ENCODE results near the gene FGFR2.

FGFR2 gene

GRCh38 chr10:121627876-121628581, 29.8 kb upstream of the FGFR2 start:
- Histone ChIP-seq H3K36me3 (ENCODE audit: control insufficient read depth, insufficient read depth, low read length) (no peaks in the 10 kb centered on the region), H3K27me3 (ENCODE audit: control insufficient read depth, insufficient read depth, low read length, poor library complexity, severe bottlenecking) (no peaks in the 10 kb centered on the region), H3K4me1 (ENCODE audit: control insufficient read depth, insufficient read depth, low read length) (no peaks in the 10 kb centered on the region), H3K4me3 (ENCODE audit: insufficient read depth, low read depth, low read length) (no peak overlapping the region), H3K27ac (ENCODE audit: insufficient read depth, low read depth, low read length, poor library complexity, severe bottlenecking) (no peak overlapping the region), H3K9me3 (ENCODE audit: control insufficient read depth, low read length) (no peaks in the 10 kb centered on the region)
- WGBS, 2 experiments = 88 to 89% methylated on average over 15 of the region's 15 CpGs

GRCh38 chr10:121624836-121625486, 26.7 kb upstream of the FGFR2 start:
- 87% methylated on average over 11 of the region's 11 CpGs for WGBS, 2 experiments
- Histone ChIP-seq H3K36me3 (ENCODE audit: control insufficient read depth, insufficient read depth, low read length) (no peaks in the 10 kb centered on the region), H3K4me3 (ENCODE audit: insufficient read depth, low read depth, low read length) (no peak overlapping the region), H3K9me3 (ENCODE audit: control insufficient read depth, low read length) (no peaks in the 10 kb centered on the region), H3K27me3 (ENCODE audit: control insufficient read depth, insufficient read depth, low read length, poor library complexity, severe bottlenecking) (no peaks in the 10 kb centered on the region), H3K4me1 (ENCODE audit: control insufficient read depth, insufficient read depth, low read length) (no peaks in the 10 kb centered on the region), H3K27ac (ENCODE audit: insufficient read depth, low read depth, low read length, poor library complexity, severe bottlenecking) (no peak overlapping the region)

DNA sequence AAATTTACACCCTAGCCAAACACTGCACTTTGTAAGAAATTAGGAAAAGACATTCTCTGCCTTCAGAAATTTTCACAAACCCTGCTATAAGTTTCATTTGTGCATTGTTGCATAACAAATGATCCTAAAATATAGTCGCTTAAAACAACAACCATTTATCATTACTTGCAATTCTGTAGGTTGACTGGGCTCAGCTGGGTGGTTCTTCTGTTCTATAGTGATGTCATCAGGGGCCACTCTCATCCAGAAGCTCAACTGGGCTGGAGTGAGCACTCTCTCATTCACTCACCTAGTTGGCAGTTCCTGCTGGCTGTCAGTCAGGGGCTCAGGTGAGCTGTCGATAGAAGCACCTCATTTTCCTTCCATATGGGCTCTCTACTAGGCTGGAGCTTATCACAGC, 20.7 kb upstream of the FGFR2 start:
- H3K4me3 ChIP-seq (ENCODE audit: insufficient read depth, low read depth, low read length) = no peak overlapping the region
- WGBS, 2 experiments = 87 to 96% methylated on average over 2 of the region's 2 CpGs
- no peaks in the 10 kb centered on the region for H3K36me3 ChIP-seq (ENCODE audit: control insufficient read depth, insufficient read depth, low read length)
- no peaks in the 10 kb centered on the region for H3K27me3 ChIP-seq (ENCODE audit: control insufficient read depth, insufficient read depth, low read length, poor library complexity, severe bottlenecking)
- H3K9me3 ChIP-seq (ENCODE audit: control insufficient read depth, low read length) = no peaks in the 10 kb centered on the region
- no peak overlapping the region for H3K27ac ChIP-seq (ENCODE audit: insufficient read depth, low read depth, low read length, poor library complexity, severe bottlenecking)
- H3K4me1 ChIP-seq (ENCODE audit: control insufficient read depth, insufficient read depth, low read length) = no peaks in the 10 kb centered on the region

DNA sequence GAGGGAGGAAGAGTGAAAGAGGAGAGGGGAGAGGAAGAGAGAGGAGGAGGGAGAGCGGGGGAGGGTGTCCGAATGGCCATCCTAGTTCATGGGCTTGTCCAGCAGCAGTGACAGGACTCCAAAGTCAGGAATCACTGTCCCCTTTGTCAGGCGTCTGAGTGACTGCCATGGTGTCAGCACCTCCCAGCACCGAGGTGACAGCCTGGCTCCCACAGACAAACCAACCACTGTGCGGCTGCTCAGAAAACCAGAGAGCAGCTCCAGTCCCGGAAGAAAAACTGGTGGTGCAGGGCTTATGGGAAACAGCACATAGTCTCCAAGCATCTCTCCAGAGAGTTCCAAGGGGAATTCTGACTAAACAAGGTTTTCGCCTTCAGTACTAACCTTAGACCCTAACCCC, 18.9 kb upstream of the FGFR2 start:
- Histone ChIP-seq H3K27ac (ENCODE audit: insufficient read depth, low read depth, low read length, poor library complexity, severe bottlenecking) (no peak overlapping the region), H3K36me3 (ENCODE audit: control insufficient read depth, insufficient read depth, low read length) (no peaks in the 10 kb centered on the region), H3K4me1 (ENCODE audit: control insufficient read depth, insufficient read depth, low read length) (no peaks in the 10 kb centered on the region), H3K4me3 (ENCODE audit: insufficient read depth, low read depth, low read length) (no peak overlapping the region), H3K27me3 (ENCODE audit: control insufficient read depth, insufficient read depth, low read length, poor library complexity, severe bottlenecking) (no peaks in the 10 kb centered on the region), H3K9me3 (ENCODE audit: control insufficient read depth, low read length) (no peaks in the 10 kb centered on the region)
- WGBS, 2 experiments = 91% methylated on average over 7 of the region's 7 CpGs

- H3K4me3 ChIP-seq (ENCODE audit: insufficient read depth, low read depth, low read length) = no peak overlapping the region
- H3K4me1 ChIP-seq (ENCODE audit: control insufficient read depth, insufficient read depth, low read length) = no peaks in the 10 kb centered on the region
- H3K9me3 ChIP-seq (ENCODE audit: control insufficient read depth, low read length) = no peaks in the 10 kb centered on the region
- 95 to 97% methylated on average over 11 of the region's 11 CpGs for WGBS, 2 experiments
- no peaks in the 10 kb centered on the region for H3K27me3 ChIP-seq (ENCODE audit: control insufficient read depth, insufficient read depth, low read length, poor library complexity, severe bottlenecking)
- no peaks in the 10 kb centered on the region for H3K36me3 ChIP-seq (ENCODE audit: control insufficient read depth, insufficient read depth, low read length)
- H3K27ac ChIP-seq (ENCODE audit: insufficient read depth, low read depth, low read length, poor library complexity, severe bottlenecking) = no peak overlapping the region
Measured at GRCh38 chr10:121616291-121616690, 18.0 kb upstream of the FGFR2 start.

- H3K27ac ChIP-seq (ENCODE audit: insufficient read depth, low read depth, low read length, poor library complexity, severe bottlenecking) = no peak overlapping the region
- H3K36me3 ChIP-seq (ENCODE audit: control insufficient read depth, insufficient read depth, low read length) = no peaks in the 10 kb centered on the region
- 96 to 98% methylated on average over 7 of the region's 7 CpGs for WGBS, 2 experiments
- no peak overlapping the region for H3K4me3 ChIP-seq (ENCODE audit: insufficient read depth, low read depth, low read length)
- no peaks in the 10 kb centered on the region for H3K27me3 ChIP-seq (ENCODE audit: control insufficient read depth, insufficient read depth, low read length, poor library complexity, severe bottlenecking)
- no peaks in the 10 kb centered on the region for H3K9me3 ChIP-seq (ENCODE audit: control insufficient read depth, low read length)
- no peaks in the 10 kb centered on the region for H3K4me1 ChIP-seq (ENCODE audit: control insufficient read depth, insufficient read depth, low read length)
Measured at GRCh38 chr10:121615836-121616235, 17.6 kb upstream of the FGFR2 start.

- Histone ChIP-seq H3K4me3 (ENCODE audit: insufficient read depth, low read depth, low read length) (no peak overlapping the region), H3K9me3 (ENCODE audit: control insufficient read depth, low read length) (no peaks in the 10 kb centered on the region), H3K4me1 (ENCODE audit: control insufficient read depth, insufficient read depth, low read length) (no peaks in the 10 kb centered on the region), H3K27me3 (ENCODE audit: control insufficient read depth, insufficient read depth, low read length, poor library complexity, severe bottlenecking) (no peaks in the 10 kb centered on the region), H3K36me3 (ENCODE audit: control insufficient read depth, insufficient read depth, low read length) (no peaks in the 10 kb centered on the region), H3K27ac (ENCODE audit: insufficient read depth, low read depth, low read length, poor library complexity, severe bottlenecking) (no peak overlapping the region)
- WGBS, 2 experiments = 93 to 94% methylated on average over 12 of the region's 12 CpGs
Measured at GRCh38 chr10:121615435-121615793, 17.2 kb upstream of the FGFR2 start.

DNA sequence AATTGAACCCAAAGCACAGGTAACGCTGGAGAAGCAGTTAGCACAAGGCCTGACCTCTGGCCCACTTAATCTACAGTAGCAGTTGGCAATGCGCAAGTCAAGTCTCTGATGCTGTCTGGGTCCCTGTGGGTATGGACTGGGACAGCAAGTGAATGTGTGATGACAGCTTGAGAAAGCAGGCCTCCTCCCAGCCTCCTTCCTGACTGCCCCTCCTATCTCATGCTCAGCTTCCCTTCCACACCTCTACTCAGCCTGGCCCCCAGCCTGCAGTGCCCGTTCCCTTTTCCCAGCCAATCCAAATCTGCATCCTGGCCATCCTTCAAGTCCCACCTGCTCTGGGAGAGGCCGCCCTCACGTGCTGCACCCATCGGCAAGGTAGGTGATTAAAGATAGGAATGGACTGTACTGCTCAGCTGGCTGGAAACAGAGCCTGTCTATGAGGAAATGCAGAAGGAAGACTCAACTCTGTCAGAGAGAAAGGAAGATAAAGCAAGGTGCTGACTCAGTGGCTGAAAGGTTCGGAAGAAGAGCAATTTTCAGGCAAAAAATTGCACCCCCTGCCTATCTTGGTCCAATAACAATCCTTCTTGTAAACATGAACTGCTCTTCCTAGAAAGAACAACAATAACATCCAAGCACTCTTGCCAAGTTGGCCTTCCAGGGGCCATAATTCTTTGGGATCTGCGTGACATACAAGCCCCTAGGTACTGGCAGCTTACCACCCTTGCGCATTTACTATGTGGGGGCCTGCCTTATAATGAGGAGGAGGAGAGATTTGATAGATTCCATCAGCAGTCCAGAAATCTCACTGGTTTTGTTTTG, 16.6 kb upstream of the FGFR2 start:
- H3K9me3 ChIP-seq (ENCODE audit: control insufficient read depth, low read length) = no peaks in the 10 kb centered on the region
- H3K27me3 ChIP-seq (ENCODE audit: control insufficient read depth, insufficient read depth, low read length, poor library complexity, severe bottlenecking) = no peaks in the 10 kb centered on the region
- H3K36me3 ChIP-seq (ENCODE audit: control insufficient read depth, insufficient read depth, low read length) = no peaks in the 10 kb centered on the region
- no peak overlapping the region for H3K4me3 ChIP-seq (ENCODE audit: insufficient read depth, low read depth, low read length)
- WGBS, 2 experiments = 94 to 96% methylated on average over 9 of the region's 9 CpGs
- no peak overlapping the region for H3K27ac ChIP-seq (ENCODE audit: insufficient read depth, low read depth, low read length, poor library complexity, severe bottlenecking)
- H3K4me1 ChIP-seq (ENCODE audit: control insufficient read depth, insufficient read depth, low read length) = no peaks in the 10 kb centered on the region

GRCh38 chr10:121613456-121613855, 15.2 kb upstream of the FGFR2 start:
- no peaks in the 10 kb centered on the region for H3K9me3 ChIP-seq (ENCODE audit: control insufficient read depth, low read length)
- WGBS, 2 experiments = 93 to 94% methylated on average over 6 of the region's 6 CpGs
- H3K27me3 ChIP-seq (ENCODE audit: control insufficient read depth, insufficient read depth, low read length, poor library complexity, severe bottlenecking) = no peaks in the 10 kb centered on the region
- no peaks in the 10 kb centered on the region for H3K4me1 ChIP-seq (ENCODE audit: control insufficient read depth, insufficient read depth, low read length)
- no peak overlapping the region for H3K4me3 ChIP-seq (ENCODE audit: insufficient read depth, low read depth, low read length)
- H3K27ac ChIP-seq (ENCODE audit: insufficient read depth, low read depth, low read length, poor library complexity, severe bottlenecking) = no peak overlapping the region
- no peaks in the 10 kb centered on the region for H3K36me3 ChIP-seq (ENCODE audit: control insufficient read depth, insufficient read depth, low read length)

DNA sequence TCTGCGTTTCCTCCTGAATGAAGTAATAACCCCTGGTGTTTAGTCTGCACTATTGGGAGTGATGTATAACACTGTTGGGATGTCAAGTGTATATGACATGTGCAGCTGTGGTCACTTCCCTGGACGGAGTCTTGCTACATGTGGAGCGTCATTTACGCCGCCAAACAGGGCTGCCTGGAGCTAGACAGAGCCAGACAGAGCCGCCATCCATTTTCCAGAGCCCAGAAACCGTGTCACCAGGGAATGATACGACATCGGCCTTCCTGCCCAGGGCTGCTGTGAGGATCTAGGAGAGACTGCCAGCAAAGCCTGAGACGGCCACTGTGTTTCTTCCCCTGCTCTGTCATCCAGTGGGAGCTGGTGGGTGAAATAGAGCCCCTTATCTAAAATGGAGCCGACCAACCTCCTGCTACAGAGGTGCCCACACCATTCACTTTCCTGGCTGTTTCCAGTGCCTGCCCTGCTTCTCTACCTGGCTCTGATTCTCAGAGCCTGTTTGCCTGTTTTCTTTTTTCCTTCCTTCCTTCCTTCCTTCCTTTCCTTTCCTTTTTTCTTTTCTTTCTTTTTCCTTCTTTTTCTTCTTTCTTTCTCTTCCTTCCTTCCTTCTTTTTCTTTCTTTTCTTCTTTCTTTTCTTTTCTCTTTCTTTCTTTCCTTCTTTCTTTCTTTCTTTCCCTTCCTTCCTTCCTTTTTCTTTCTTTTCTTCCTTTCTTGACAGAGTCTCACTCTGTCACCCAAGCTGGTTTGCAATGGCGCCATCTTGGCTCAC, 13.3 kb upstream of the FGFR2 start:
- peaks cover 3% of the 10 kb centered on the region for H3K27me3 ChIP-seq (ENCODE audit: control insufficient read depth, insufficient read depth, low read length, poor library complexity, severe bottlenecking)
- H3K27ac ChIP-seq (ENCODE audit: insufficient read depth, low read depth, low read length, poor library complexity, severe bottlenecking) = no peak overlapping the region
- H3K4me1 ChIP-seq (ENCODE audit: control insufficient read depth, insufficient read depth, low read length) = no peaks in the 10 kb centered on the region
- H3K4me3 ChIP-seq (ENCODE audit: insufficient read depth, low read depth, low read length) = no peak overlapping the region
- H3K36me3 ChIP-seq (ENCODE audit: control insufficient read depth, insufficient read depth, low read length) = no peaks in the 10 kb centered on the region
- H3K9me3 ChIP-seq (ENCODE audit: control insufficient read depth, low read length) = no peaks in the 10 kb centered on the region
- WGBS, 2 experiments = 85% methylated on average over 12 of the region's 12 CpGs
